Astrocyte (in vitro differentiated cells and primary cell): ENCODE results near the gene THRB. TPM values are rescaled to one million over a fixed set of nuclear protein-coding genes. Genes with fewer than 3 reads are reported as not detected.

Source experiments
- DNase-seq: peaks from one replicate; pipeline ENCODE4 v3.0.0-alpha.2; 2010; ENCODE audit warnings: low read depth
- FAIRE-seq: peaks from 2 replicates; lab custom pipeline; 2011; peaks lifted over from hg19 to GRCh38; lab: Jason Lieb, UNC
- H2AFZ ChIP-seq: 2 replicates; pipeline ENCODE4 v1.6.0; 2012; ENCODE audit warnings: low read depth, low read length, inconsistent platforms
- H3K27ac ChIP-seq: 2 replicates; pipeline ENCODE4 v1.5.1; 2011; ENCODE audit warnings: low read depth, low read length, inconsistent platforms
- H3K27me3 ChIP-seq: 2 replicates; pipeline ENCODE4 v1.6.0; 2011; ENCODE audit warnings: low read length, inconsistent platforms; ENCODE audit not compliant: insufficient read depth
- H3K36me3 ChIP-seq: 2 replicates; pipeline ENCODE4 v1.5.1; 2011; ENCODE audit warnings: low read length, inconsistent platforms; ENCODE audit not compliant: insufficient read depth
- H3K4me1 ChIP-seq: 2 replicates; pipeline ENCODE4 v1.5.1; 2011; ENCODE audit warnings: low read length, inconsistent platforms; ENCODE audit not compliant: insufficient read depth
- H3K4me2 ChIP-seq: 2 replicates; pipeline ENCODE4 v1.6.0; 2012; ENCODE audit warnings: low read length, inconsistent platforms
- H3K4me3 ChIP-seq: 2 replicates; pipeline ENCODE4 v1.5.1; 2011; ENCODE audit warnings: low read depth, mild to moderate bottlenecking, low read length, inconsistent platforms; ENCODE audit not compliant: insufficient read depth
- H3K79me2 ChIP-seq: 2 replicates; pipeline ENCODE4 v1.6.0; 2012; ENCODE audit warnings: mild to moderate bottlenecking, low read length, inconsistent platforms; ENCODE audit not compliant: insufficient read depth
- H3K9ac ChIP-seq: 2 replicates; pipeline ENCODE4 v1.6.0; 2012; ENCODE audit warnings: mild to moderate bottlenecking, low read length, inconsistent platforms
- H3K9me3 ChIP-seq: 2 replicates; pipeline ENCODE4 v1.5.1; 2012; ENCODE audit warnings: low read depth, mild to moderate bottlenecking, low read length, inconsistent platforms; ENCODE audit not compliant: insufficient read depth
- H4K20me1 ChIP-seq: 2 replicates; pipeline ENCODE4 v1.6.0; 2012; ENCODE audit warnings: low read length, inconsistent platforms; ENCODE audit not compliant: insufficient read depth
- H3K27ac Mint-ChIP-seq: one replicate; pipeline ENCODE4 v1.8.0; 2021; ENCODE audit warnings: mild to moderate bottlenecking, mixed read lengths; ENCODE audit not compliant: unreplicated experiment
- H3K27me3 Mint-ChIP-seq: one replicate; pipeline ENCODE4 v1.8.0; 2021; ENCODE audit warnings: low read depth, mixed read lengths; ENCODE audit not compliant: unreplicated experiment
- H3K36me3 Mint-ChIP-seq: one replicate; pipeline ENCODE4 v1.8.0; 2021; ENCODE audit warnings: low read depth, mixed read lengths; ENCODE audit not compliant: unreplicated experiment
- H3K4me1 Mint-ChIP-seq: one replicate; pipeline ENCODE4 v1.8.0; 2021; ENCODE audit warnings: low read depth, mixed read lengths; ENCODE audit not compliant: unreplicated experiment
- H3K4me3 Mint-ChIP-seq: one replicate; pipeline ENCODE4 v1.8.0; 2021; ENCODE audit warnings: mild to moderate bottlenecking, moderate library complexity, mixed read lengths; ENCODE audit not compliant: unreplicated experiment
- H3K9me3 Mint-ChIP-seq: one replicate; pipeline ENCODE4 v1.8.0; 2021; ENCODE audit warnings: mild to moderate bottlenecking, mixed read lengths; ENCODE audit not compliant: unreplicated experiment
- EZH2 ChIP-seq: IDR thresholded peaks from 2 replicates; pipeline ENCODE4 v1.6.1; 2012; ENCODE audit warnings: mild to moderate bottlenecking, low read length, inconsistent platforms; ENCODE audit not compliant: insufficient read depth
- total RNA-seq: library from RNA; stranded (reverse); gene quantifications from 2 replicates; pipeline ENCODE4 v1.2.1, GENCODE V29; 2021
- TF ChIP-seq, protein P1 (sequence below): IDR thresholded peaks from 2 replicates; pipeline ENCODE4 v1.5.1; 2011; ENCODE audit warnings: low read depth, mild to moderate bottlenecking, inconsistent platforms, low read length, moderate library complexity; ENCODE audit not compliant: insufficient read depth

The THRB gene
- total RNA-seq, 1 donor from 2014 or later, result 8.5 TPM

DNA sequence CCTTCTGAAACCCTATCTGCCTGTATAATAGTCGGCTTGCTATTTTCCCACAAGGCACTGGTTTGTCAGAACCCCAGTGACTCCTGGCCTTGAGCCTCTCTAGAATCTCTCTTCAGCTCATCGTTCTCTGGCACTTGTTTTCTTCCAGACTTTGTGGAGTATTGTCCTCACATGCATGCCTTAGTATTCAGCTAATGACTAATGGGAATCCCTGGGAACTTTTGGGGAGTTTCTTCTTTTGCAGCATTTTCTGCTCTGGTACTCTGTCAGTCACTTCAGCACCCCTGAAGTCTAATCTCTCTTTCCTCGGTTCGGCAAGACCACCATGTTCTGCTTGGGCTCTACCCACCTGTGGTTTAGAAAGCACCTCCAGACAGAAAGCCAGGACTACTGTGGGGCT is 35.8 kb upstream of the THRB start:
- Histone ChIP-seq H3K79me2 (no peaks in the 10 kb centered on the region), H2AFZ (no peak overlapping the region), H3K4me1 (no peaks in the 10 kb centered on the region), H4K20me1 (no peaks in the 10 kb centered on the region), H3K9ac (no peak overlapping the region), H3K27me3 (no peaks in the 10 kb centered on the region), H3K36me3 (no peaks in the 10 kb centered on the region), H3K4me3 (no peak overlapping the region), H3K9me3 (no peaks in the 10 kb centered on the region), H3K4me2 (no peak overlapping the region), H3K27ac (no peak overlapping the region)
- TF ChIP-seq, protein P1, sequence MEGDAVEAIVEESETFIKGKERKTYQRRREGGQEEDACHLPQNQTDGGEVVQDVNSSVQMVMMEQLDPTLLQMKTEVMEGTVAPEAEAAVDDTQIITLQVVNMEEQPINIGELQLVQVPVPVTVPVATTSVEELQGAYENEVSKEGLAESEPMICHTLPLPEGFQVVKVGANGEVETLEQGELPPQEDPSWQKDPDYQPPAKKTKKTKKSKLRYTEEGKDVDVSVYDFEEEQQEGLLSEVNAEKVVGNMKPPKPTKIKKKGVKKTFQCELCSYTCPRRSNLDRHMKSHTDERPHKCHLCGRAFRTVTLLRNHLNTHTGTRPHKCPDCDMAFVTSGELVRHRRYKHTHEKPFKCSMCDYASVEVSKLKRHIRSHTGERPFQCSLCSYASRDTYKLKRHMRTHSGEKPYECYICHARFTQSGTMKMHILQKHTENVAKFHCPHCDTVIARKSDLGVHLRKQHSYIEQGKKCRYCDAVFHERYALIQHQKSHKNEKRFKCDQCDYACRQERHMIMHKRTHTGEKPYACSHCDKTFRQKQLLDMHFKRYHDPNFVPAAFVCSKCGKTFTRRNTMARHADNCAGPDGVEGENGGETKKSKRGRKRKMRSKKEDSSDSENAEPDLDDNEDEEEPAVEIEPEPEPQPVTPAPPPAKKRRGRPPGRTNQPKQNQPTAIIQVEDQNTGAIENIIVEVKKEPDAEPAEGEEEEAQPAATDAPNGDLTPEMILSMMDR, result no peak
- no peak for TF ChIP-seq EZH2
- no peak overlapping the region for H3K4me3 Mint-ChIP-seq
- no peaks in the 10 kb centered on the region for H3K9me3 Mint-ChIP-seq
- FAIRE-seq, result no peak
- H3K36me3 Mint-ChIP-seq, result no peaks in the 10 kb centered on the region
- no peak overlapping the region for H3K27ac Mint-ChIP-seq
- DNase-seq, result no peak
- H3K4me1 Mint-ChIP-seq, result no peaks in the 10 kb centered on the region
- no peaks in the 10 kb centered on the region for H3K27me3 Mint-ChIP-seq

GRCh38 chr3:24529210-24529609 is 34.6 kb upstream of the THRB start:
- DNase-seq (no peak), FAIRE-seq (no peak)
- Histone ChIP-seq H3K9ac (no peak overlapping the region), H3K4me3 (no peak overlapping the region), H3K9me3 (no peaks in the 10 kb centered on the region), H3K36me3 (no peaks in the 10 kb centered on the region), H3K4me1 (no peaks in the 10 kb centered on the region), H3K27ac (no peak overlapping the region), H3K27me3 (no peaks in the 10 kb centered on the region), H2AFZ (no peak overlapping the region), H3K79me2 (no peaks in the 10 kb centered on the region), H4K20me1 (no peaks in the 10 kb centered on the region), H3K4me2 (no peak overlapping the region)
- Mint-ChIP-seq H3K9me3 (no peaks in the 10 kb centered on the region), H3K36me3 (no peaks in the 10 kb centered on the region), H3K27me3 (no peaks in the 10 kb centered on the region), H3K4me3 (no peak overlapping the region), H3K4me1 (peaks cover 3% of the 10 kb centered on the region), H3K27ac (no peak overlapping the region)
- no peak for TF ChIP-seq EZH2
- TF ChIP-seq, protein P1, result no peak

DNA sequence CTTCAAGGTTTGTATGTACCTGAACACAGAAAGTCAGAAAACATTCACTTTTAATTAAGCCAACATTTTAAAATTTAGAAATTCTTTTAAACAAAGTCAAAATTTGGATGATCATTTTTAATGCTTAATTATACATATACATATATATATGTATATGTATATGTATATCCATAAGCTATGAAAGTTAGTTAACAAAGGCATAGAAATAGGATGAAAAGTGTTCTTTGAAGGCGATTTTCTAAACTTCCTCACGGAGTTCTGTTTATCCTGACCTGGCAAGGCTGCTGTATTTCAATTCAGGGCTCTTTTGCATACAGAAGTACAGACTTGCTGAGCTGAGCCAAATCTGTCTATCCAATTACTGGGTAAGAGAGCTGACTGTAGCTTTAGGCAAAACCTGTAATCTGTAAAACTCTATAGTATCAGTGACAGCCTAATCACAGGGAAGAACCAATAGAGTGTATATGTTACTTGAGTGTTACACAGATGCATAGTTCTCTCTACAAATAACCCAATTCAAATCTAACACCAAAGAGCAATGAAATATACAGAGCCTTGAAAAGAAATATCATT is 32.1 kb upstream of the THRB start:
- Histone ChIP-seq H3K4me1 (no peaks in the 10 kb centered on the region), H3K79me2 (no peaks in the 10 kb centered on the region), H3K9me3 (no peaks in the 10 kb centered on the region), H3K9ac (no peak overlapping the region), H3K27ac (no peak overlapping the region), H3K27me3 (peaks cover 3% of the 10 kb centered on the region), H3K36me3 (no peaks in the 10 kb centered on the region), H3K4me3 (no peak overlapping the region), H2AFZ (no peak overlapping the region), H3K4me2 (no peak overlapping the region), H4K20me1 (no peaks in the 10 kb centered on the region)
- H3K36me3 Mint-ChIP-seq, result no peaks in the 10 kb centered on the region
- FAIRE-seq, result no peak
- no peak for DNase-seq
- H3K4me1 Mint-ChIP-seq, result peaks cover 6% of the 10 kb centered on the region
- no peak overlapping the region for H3K27ac Mint-ChIP-seq
- H3K4me3 Mint-ChIP-seq, result no peak overlapping the region
- peaks cover 3% of the 10 kb centered on the region for H3K27me3 Mint-ChIP-seq
- TF ChIP-seq, protein P1, result no peak
- no peak for TF ChIP-seq EZH2
- H3K9me3 Mint-ChIP-seq, result no peaks in the 10 kb centered on the region
